Liver (tissue), 9 donors: ENCODE measurements around the gene SMG6. TPM values are rescaled to one million over a fixed set of nuclear protein-coding genes. Genes with fewer than 3 reads are reported as not detected.

ENCODE experiments used
- DNase-seq: peaks from one replicate; pipeline ENCODE4 v3.0.0-alpha.2; 2017; ENCODE audit warnings: low spot score
- H3K27ac ChIP-seq, 2 donors: one replicate each; pipeline ENCODE4 v1.7.0; 2013; ENCODE audit warnings: inconsistent platforms in 2 of 2, low read length in 2 of 2, control low read depth in 1 of 2, low read depth in 1 of 2, mild to moderate bottlenecking in 1 of 2
- H3K27me3 ChIP-seq, 4 donors: one replicate each; pipeline versions ENCODE4 v1.6.1 to v1.7.0; 2013; ENCODE audit warnings: low read length in 3 of 4, inconsistent platforms in 1 of 4, mild to moderate bottlenecking in 1 of 4, moderate library complexity in 1 of 4; ENCODE audit not compliant: control insufficient read depth in 4 of 4, insufficient read depth in 4 of 4
- H3K36me3 ChIP-seq, 4 donors: one replicate each; pipeline versions ENCODE4 v1.6.1 to v1.7.0; 2013; ENCODE audit warnings: low read length in 3 of 4, mild to moderate bottlenecking in 3 of 4, low read depth in 1 of 4, moderate library complexity in 1 of 4; ENCODE audit not compliant: control insufficient read depth in 4 of 4, insufficient read depth in 3 of 4
- H3K4me1 ChIP-seq, 4 donors: one replicate each; pipeline versions ENCODE4 v1.6.1 to v1.7.0; 2013; ENCODE audit warnings: low read length in 3 of 4, mild to moderate bottlenecking in 3 of 4, moderate library complexity in 1 of 4; ENCODE audit not compliant: control insufficient read depth in 4 of 4, insufficient read depth in 4 of 4
- H3K4me3 ChIP-seq, 3 donors: one replicate each; pipeline versions ENCODE4 v1.6.1 to v1.7.0; 2013; ENCODE audit warnings: low read length in 3 of 3, control low read depth in 1 of 3, low read depth in 1 of 3, mild to moderate bottlenecking in 1 of 3
- H3K9ac ChIP-seq, 2 donors: one replicate each; pipeline ENCODE4 v1.7.0; 2013; ENCODE audit warnings: low read length in 2 of 2, mild to moderate bottlenecking in 2 of 2, moderate library complexity in 2 of 2, control low read depth in 1 of 2, low read depth in 1 of 2
- H3K9me3 ChIP-seq, 4 donors: one replicate each; pipeline versions ENCODE4 v1.6.1 to v1.7.0; 2013; ENCODE audit warnings: low read length in 3 of 4; ENCODE audit not compliant: control insufficient read depth in 4 of 4
- ATF3 ChIP-seq: IDR thresholded peaks from 2 replicates; pipeline ENCODE4 v1.6.1; 2016; ENCODE audit warnings: antibody characterized with exemption
- CTCF ChIP-seq: fragments of 150-350 bp; IDR thresholded peaks from 2 replicates; pipeline ENCODE4 v1.5.1; 2017; ENCODE audit warnings: improper control_type of control experiment, low read depth, low read length; ENCODE audit not compliant: missing input control
- EGR1 ChIP-seq, 2 donors: IDR thresholded peaks; 2 replicates each; pipeline ENCODE4 v1.6.1; 2016 to 2018; ENCODE audit warnings: antibody characterized with exemption in 2 of 2, low read depth in 2 of 2
- FOXA1 ChIP-seq: IDR thresholded peaks from 2 replicates; pipeline ENCODE4 v1.6.1; 2016; ENCODE audit warnings: antibody characterized with exemption
- GABPA ChIP-seq, 2 donors: IDR thresholded peaks in 1 of 2; conservative IDR thresholded peaks in 1 of 2; 2 replicates each; pipeline ENCODE4 v1.6.1; 2016; ENCODE audit warnings: antibody characterized with exemption in 2 of 2, mild to moderate bottlenecking in 1 of 2, moderate library complexity in 1 of 2
- HNF4G ChIP-seq: IDR thresholded peaks from 2 replicates; pipeline ENCODE4 v1.6.1; 2016; ENCODE audit warnings: antibody characterized with exemption
- JUND ChIP-seq, 2 donors: IDR thresholded peaks; 2 replicates each; pipeline ENCODE4 v1.6.1; 2016; ENCODE audit warnings: antibody characterized with exemption in 2 of 2
- NR2F2 ChIP-seq: IDR thresholded peaks from 2 replicates; pipeline ENCODE4 v1.6.1; 2016; ENCODE audit warnings: antibody characterized with exemption
- RAD21 ChIP-seq, 2 donors: IDR thresholded peaks; 2 replicates each; pipeline ENCODE4 v1.6.1; 2016; ENCODE audit warnings: antibody characterized with exemption in 2 of 2, mild to moderate bottlenecking in 2 of 2
- REST ChIP-seq: IDR thresholded peaks from 2 replicates; pipeline ENCODE4 v1.6.1; 2016; ENCODE audit warnings: antibody characterized with exemption, mild to moderate bottlenecking
- RXRA ChIP-seq, 2 donors: IDR thresholded peaks; 2 replicates each; pipeline ENCODE4 v1.6.1; 2017 to 2018; ENCODE audit warnings: antibody characterized with exemption in 2 of 2, mild to moderate bottlenecking in 1 of 2
- TAF1 ChIP-seq: conservative IDR thresholded peaks from 2 replicates; pipeline ENCODE4 v1.6.1; 2016; ENCODE audit warnings: antibody characterized with exemption, mild to moderate bottlenecking
- YY1 ChIP-seq: IDR thresholded peaks from 2 replicates; pipeline ENCODE4 v1.6.1; 2016; ENCODE audit warnings: antibody characterized with exemption, mild to moderate bottlenecking
- ZBTB33 ChIP-seq: IDR thresholded peaks from 2 replicates; pipeline ENCODE4 v1.6.1; 2016; ENCODE audit warnings: antibody characterized with exemption
- WGBS: extraction: QIAGEN DNeasy Blood & Tissue Kit; methylation state at CpG from one replicate; pipeline ENCODE4 v1.1.7; 2013; 5-methylcytosine and 5-hydroxymethylcytosine counted together
- polyA plus RNA-seq, 2 donors: library from polyadenylated mRNA; stranded (reverse) in 1 of 2; unstranded in 1 of 2; fragments of 200-250 nt in 1 of 2; fragments of >200 nt in 1 of 2; fragmentation: Nextera tagmentation in 1 of 2; extraction: Ambion mirVana in 1 of 2; gene quantifications; one replicate each; pipeline versions ENCODE4 v1.2.1 to v1.2.3, GENCODE V29; 2013 to 2015
- total RNA-seq, 2 donors: library from RNA; depleted of rRNA; stranded (reverse); fragments of >200 nt; gene quantifications; one replicate each; pipeline ENCODE4 v1.2.3, GENCODE V29; 2014
- donor health status: healthy.
- donor health status: healthy.
- donor health status: healthy.
- donor health status: healthy.
- donor health status: healthy.

SMG6 gene
- total and polyA plus RNA-seq, 4 donors = 4.9 to 12.0 (median 8.2) TPM

GRCh38 chr17:2090210-2090641 is 213.4 kb downstream of the SMG6 start:
- no peak for TF ChIP-seq CTCF
- TF ChIP-seq EGR1 (IDR thresholded peaks at IDR 0.05; ENCODE audit: low read depth in 2 of 2) = no peak
- TF ChIP-seq REST = no peak
- TF ChIP-seq JUND (IDR thresholded peaks at IDR 0.05) = no peak
- TF ChIP-seq ZBTB33 = no peak
- no peak for TF ChIP-seq RXRA (IDR thresholded peaks at IDR 0.05)
- TF ChIP-seq NR2F2 = no peak
- no peak for TF ChIP-seq RAD21 (IDR thresholded peaks at IDR 0.05)
- TF ChIP-seq HNF4G = no peak
- no peak for TF ChIP-seq FOXA1
- TF ChIP-seq TAF1 = no peak
- TF ChIP-seq ATF3 = no peak
- no peak for TF ChIP-seq GABPA (IDR thresholded peaks at IDR 0.05 in 1 of 2, conservative IDR thresholded peaks at IDR 0.05 in 1 of 2)
- no peak for TF ChIP-seq YY1
- H3K4me3 ChIP-seq = no peak overlapping the region
- H3K4me1 ChIP-seq = peaks cover 2 to 24% (median 20%) of the 10 kb centered on the region in 4 donors
- no peaks in the 10 kb centered on the region for H3K9me3 ChIP-seq
- H3K36me3 ChIP-seq = no peaks in the 10 kb centered on the region
- no peak overlapping the region for H3K9ac ChIP-seq
- DNase-seq = no peak
- H3K27me3 ChIP-seq = no peaks in the 10 kb centered on the region
- 81% methylated on average over 9 of the region's 9 CpGs for WGBS
- H3K27ac ChIP-seq = peak overlapping the region in 1 of 2 donors; percentile 75

- H3K9me3 ChIP-seq = no peaks in the 10 kb centered on the region
- WGBS = 68% methylated on average over 8 of the region's 8 CpGs
- TF ChIP-seq JUND (IDR thresholded peaks at IDR 0.05) (peak in 1 of 2 donors; percentile 44), EGR1 (IDR thresholded peaks at IDR 0.05; ENCODE audit: low read depth in 2 of 2) (no peak), RXRA (IDR thresholded peaks at IDR 0.05) (peak in 1 of 2 donors; percentile 17)
- H3K27me3 ChIP-seq = no peaks in the 10 kb centered on the region
- no peak overlapping the region for H3K4me3 ChIP-seq
- H3K9ac ChIP-seq = peak overlapping the region; percentile 13 to 58
- H3K36me3 ChIP-seq = no peaks in the 10 kb centered on the region
- DNase-seq = no peak
- peak overlapping the region; percentile 67 to 75 for H3K27ac ChIP-seq
- peaks cover 2 to 23% (median 15%) of the 10 kb centered on the region in 4 donors for H3K4me1 ChIP-seq
These were observed 214.6 kb downstream of the SMG6 start for GRCh38 chr17:2089021-2089422.
